Right hindlimb (tissue), 1 donor: ENCODE results near the gene CDHR2.

Source experiments
- DNase-seq: peaks from one replicate; pipeline ENCODE4 v3.0.0-alpha.2; 2018

Gene CDHR2, protein sequence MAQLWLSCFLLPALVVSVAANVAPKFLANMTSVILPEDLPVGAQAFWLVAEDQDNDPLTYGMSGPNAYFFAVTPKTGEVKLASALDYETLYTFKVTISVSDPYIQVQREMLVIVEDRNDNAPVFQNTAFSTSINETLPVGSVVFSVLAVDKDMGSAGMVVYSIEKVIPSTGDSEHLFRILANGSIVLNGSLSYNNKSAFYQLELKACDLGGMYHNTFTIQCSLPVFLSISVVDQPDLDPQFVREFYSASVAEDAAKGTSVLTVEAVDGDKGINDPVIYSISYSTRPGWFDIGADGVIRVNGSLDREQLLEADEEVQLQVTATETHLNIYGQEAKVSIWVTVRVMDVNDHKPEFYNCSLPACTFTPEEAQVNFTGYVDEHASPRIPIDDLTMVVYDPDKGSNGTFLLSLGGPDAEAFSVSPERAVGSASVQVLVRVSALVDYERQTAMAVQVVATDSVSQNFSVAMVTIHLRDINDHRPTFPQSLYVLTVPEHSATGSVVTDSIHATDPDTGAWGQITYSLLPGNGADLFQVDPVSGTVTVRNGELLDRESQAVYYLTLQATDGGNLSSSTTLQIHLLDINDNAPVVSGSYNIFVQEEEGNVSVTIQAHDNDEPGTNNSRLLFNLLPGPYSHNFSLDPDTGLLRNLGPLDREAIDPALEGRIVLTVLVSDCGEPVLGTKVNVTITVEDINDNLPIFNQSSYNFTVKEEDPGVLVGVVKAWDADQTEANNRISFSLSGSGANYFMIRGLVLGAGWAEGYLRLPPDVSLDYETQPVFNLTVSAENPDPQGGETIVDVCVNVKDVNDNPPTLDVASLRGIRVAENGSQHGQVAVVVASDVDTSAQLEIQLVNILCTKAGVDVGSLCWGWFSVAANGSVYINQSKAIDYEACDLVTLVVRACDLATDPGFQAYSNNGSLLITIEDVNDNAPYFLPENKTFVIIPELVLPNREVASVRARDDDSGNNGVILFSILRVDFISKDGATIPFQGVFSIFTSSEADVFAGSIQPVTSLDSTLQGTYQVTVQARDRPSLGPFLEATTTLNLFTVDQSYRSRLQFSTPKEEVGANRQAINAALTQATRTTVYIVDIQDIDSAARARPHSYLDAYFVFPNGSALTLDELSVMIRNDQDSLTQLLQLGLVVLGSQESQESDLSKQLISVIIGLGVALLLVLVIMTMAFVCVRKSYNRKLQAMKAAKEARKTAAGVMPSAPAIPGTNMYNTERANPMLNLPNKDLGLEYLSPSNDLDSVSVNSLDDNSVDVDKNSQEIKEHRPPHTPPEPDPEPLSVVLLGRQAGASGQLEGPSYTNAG (N-terminal part only)

DNA sequence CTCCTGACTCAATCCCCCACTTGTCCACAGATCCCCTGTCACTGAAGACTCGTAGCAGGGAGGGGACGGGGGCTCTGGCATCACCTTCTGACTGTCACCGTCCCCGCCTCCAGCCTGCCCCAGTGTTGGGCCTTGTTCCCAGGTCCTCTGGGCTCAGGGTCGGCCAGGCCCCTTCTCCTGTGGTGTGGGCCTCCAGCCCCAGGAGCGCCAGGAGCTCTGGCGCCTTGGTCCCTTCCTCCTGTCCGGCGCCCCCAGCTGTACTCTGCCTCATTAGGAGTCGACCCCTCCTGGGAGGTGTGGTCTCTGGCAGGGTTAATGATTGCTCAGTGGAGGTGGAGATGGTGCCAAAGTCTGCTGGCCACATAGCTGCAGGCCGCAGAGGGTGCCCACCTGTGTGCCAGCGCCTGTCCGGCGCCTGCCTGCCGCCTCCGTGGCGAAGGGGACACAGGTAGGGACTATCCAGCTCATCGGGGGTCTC is at the start of gene CDHR2:
CDHR2 (plus strand) TSS at position 376 of the 478 bp plus-strand sequence. CDS start 16,011 bp downstream, outside the sequence.
- no peak for DNase-seq

- no peak for DNase-seq
These were observed 48.6 kb upstream of the CDHR2 start for GRCh38 chr5:176500511-176500910.

DNA sequence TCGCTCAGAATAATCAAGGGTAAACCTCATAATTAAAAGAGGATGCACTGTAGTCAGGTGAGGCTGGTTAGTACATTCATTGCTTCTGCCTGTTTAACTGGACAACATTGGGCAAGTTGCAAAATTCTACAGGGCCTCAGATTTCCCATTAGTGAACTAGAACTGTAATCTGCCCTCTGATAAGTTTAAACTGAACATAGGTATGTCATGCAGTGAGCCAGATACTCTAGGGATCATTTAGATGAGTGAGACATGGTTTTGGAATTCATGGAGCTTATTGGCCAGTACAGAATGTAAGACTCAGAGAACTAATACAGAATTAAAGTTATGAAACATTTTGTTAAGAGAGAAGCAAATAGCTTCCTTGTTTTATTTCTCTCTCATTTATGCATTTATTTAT is 47.8 kb upstream of the CDHR2 start:
- no peak for DNase-seq

- DNase-seq: no peak
These were observed 45.6 kb upstream of the CDHR2 start for GRCh38 chr5:176503496-176503895.

GRCh38 chr5:176507911-176508310 is 41.2 kb upstream of the CDHR2 start:
- DNase-seq: no peak

DNA sequence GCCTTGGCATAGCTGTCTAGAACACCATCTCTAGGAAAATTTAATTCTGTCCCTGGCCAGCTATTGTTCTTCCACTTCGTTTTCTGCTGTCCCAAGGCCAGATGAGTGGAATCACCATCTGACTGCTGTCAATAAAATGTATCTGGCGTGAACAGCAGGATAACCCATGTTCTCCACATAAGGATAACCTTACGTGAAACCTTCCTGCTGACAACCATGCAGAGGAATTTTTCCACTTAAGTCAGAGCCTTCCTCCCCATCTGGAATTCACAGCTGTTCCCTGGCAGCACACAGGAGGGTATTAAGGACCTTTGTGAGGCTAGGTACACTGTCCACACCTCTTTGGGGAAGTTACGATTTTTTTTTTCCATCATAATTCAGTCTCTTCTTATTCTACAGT is 40.5 kb upstream of the CDHR2 start:
- DNase-seq: no peak

- DNase-seq: no peak
These were observed 35.4 kb upstream of the CDHR2 start for GRCh38 chr5:176513788-176514187.

- no peak for DNase-seq
These were observed 34.7 kb upstream of the CDHR2 start for GRCh38 chr5:176514244-176514950.

DNA sequence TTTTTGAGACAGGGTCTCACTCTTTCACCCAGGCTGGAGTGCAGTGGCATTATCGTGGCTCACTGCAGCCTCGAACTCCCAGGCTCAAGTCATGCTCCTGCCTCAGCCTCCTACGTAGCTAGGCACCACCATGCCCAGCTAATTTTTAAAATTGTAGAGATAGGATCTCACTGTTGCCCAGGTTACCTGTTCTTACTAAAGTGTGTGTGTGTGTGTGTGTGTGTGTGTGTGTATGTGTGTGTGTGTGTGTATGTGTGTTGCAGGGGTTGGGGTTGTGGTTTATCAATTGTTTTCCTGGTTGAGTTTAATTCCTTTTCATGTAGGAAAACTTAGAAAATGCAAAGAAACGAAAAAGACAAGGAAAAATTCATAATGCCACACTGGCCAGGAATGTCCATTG is 33.7 kb upstream of the CDHR2 start:
- DNase-seq: no peak

DNA sequence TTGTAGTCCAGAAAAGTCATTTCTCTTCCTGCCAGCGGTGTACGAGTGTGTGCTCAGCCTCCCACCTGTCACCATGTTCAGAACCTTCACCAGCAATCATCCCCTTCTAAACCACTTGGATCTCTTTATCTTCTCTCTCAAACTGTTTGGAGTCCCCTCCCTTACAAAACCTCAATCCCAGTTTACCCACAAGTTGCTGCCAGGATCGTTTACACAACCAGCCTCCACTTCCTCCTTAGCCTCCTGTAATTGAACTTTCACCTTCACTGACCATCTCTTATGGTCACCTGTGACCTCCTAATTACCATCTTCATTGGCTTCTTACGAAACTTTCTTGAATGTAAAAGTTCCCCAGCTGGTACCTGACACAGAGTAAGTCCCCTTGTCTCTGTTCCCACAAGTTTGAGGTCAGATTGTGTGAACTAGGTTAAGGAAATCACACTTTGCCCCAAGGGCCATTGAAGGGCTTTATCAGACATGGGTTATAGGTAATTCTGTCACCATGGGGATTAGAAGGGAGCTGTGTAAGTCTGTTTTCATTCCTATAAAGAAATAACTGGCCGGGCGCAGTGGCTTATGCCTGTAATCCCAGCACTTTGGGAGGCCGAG is 32.0 kb upstream of the CDHR2 start:
- no peak for DNase-seq

- DNase-seq: no peak
These were observed 29.1 kb upstream of the CDHR2 start for GRCh38 chr5:176519810-176520720.

GRCh38 chr5:176521286-176521685 is 27.9 kb upstream of the CDHR2 start:
- no peak for DNase-seq

GRCh38 chr5:176521699-176522263 is 27.4 kb upstream of the CDHR2 start:
- DNase-seq: no peak

- DNase-seq: no peak
These were observed 25.0 kb upstream of the CDHR2 start for GRCh38 chr5:176524138-176524537.

- no peak for DNase-seq
These were observed 24.2 kb upstream of the CDHR2 start for GRCh38 chr5:176524987-176525386.

DNA sequence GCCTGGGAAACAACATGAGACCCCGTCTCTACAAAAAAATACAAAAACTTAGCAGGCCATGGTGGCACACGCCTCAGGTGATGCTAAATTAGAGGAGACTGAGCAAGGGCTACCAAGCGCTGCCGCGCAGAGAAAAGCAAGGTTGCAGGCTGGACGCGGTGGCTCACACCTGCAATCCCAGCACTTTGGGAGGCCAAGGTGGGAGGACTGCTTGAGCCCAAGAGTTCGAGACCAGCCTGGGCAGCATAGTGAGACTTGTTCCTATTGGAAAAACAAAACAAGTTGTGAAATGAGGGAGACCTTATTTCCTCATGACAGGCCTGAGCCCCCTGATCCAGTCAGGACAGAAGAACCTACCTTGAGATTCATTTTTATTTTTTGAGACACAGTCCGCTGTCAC is 23.5 kb upstream of the CDHR2 start:
- DNase-seq: no peak

DNA sequence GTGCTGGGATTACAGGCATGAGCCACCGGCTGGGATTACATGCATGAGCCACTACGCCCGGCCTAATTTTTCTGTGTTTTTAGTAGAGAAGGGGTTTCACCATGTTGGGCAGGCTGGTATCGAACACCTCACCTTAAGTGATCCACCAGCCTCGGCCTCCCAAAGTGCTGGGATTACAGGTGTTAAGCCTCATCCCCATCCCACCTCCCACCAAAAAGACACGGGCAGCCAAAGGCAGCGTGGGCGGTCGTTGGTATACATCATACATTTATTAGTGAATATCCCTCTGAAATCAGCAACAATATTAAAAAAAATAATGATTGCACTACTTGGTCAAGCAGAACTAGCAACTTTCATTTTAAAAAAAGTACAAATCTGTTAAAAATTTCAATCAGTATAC is 22.7 kb upstream of the CDHR2 start:
- no peak for DNase-seq

- DNase-seq: no peak
These were observed 21.6 kb upstream of the CDHR2 start for GRCh38 chr5:176527246-176528222.

DNA sequence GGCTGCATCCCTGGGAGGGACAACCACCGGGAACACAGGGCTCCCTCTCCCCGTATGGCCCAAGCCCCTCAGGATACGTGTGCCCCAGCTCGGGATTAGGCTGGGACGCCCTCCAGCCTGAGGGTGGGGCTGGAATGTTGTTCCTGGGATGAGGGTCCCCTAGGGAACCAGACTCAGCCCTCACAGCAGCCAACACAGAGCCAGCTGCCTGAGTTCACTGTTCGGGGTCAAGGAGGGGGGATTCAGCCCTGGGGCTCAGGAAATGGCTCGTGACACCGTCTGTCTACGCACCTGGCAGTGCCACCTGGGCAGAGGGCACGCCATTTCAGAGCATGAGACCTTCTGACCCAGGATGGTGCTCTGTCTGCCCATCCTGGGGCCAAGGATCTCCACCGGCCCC is 20.8 kb upstream of the CDHR2 start:
- DNase-seq: no peak
